ENCODE measurements around the gene TRPV4. TPM values are rescaled to one million over a fixed set of nuclear protein-coding genes. Genes with fewer than 3 reads are reported as not detected.
A peak's percentile ranks its signal among the peaks of the same experiment; 100 is the strongest.

TRPV4 gene
- total RNA-seq, 1 experiment from 2014 or later = 2.9 TPM

- TF ChIP-seq PRDM15 (CRISPR knock-in tag; IDR thresholded peaks at IDR 0.05) = no peak
- TF ChIP-seq ATF3 (CRISPR knock-in tag; conservative IDR thresholded peaks at IDR 0.05) = no peak
These were observed 18.0 kb downstream of the TRPV4 start (continued) for GRCh38 chr12:109815225-109815624.

- DNase-seq (ENCODE audit: low spot score) (no peak), ATAC-seq (no peak)
- CTCF ChIA-PET = interaction anchor here (1.1 to 1.9 kb wide), 4 partner anchors 9 to 39 kb away, joined by 3 to 5 read pairs (median 4); no protein-coding TSS in a partner anchor
- POLR2A ChIA-PET = no interaction called here
- no peaks in the 10 kb centered on the region for H3K4me1 Mint-ChIP-seq
- H3K9me3 Mint-ChIP-seq = no peaks in the 10 kb centered on the region
- no peaks in the 10 kb centered on the region for H3K27me3 Mint-ChIP-seq (ENCODE audit: low read depth)
- no peaks in the 10 kb centered on the region for H3K36me3 Mint-ChIP-seq
- H3K4me3 Mint-ChIP-seq = no peak overlapping the region
- TF ChIP-seq RELA (CRISPR knock-in tag; IDR thresholded peaks at IDR 0.05; ENCODE audit: borderline replicate concordance) (no peak), ZNF121 (CRISPR knock-in tag; IDR thresholded peaks at IDR 0.05) (no peak), E2F4 (CRISPR knock-in tag; IDR thresholded peaks at IDR 0.05; ENCODE audit: borderline replicate concordance, low read depth) (no peak)
- H3K27ac Mint-ChIP-seq = no peak overlapping the region
These were observed 18.5 kb downstream of the TRPV4 start for GRCh38 chr12:109814600-109815150.

- DNase-seq (ENCODE audit: low spot score) (no peak), ATAC-seq (no peak)
- Mint-ChIP-seq H3K36me3 (no peaks in the 10 kb centered on the region), H3K9me3 (no peaks in the 10 kb centered on the region), H3K4me3 (no peak overlapping the region), H3K27me3 (ENCODE audit: low read depth) (no peaks in the 10 kb centered on the region), H3K27ac (no peak overlapping the region), H3K4me1 (no peaks in the 10 kb centered on the region)
- TF ChIP-seq ZNF317 (CRISPR knock-in tag; IDR thresholded peaks at IDR 0.05; ENCODE audit: borderline replicate concordance, low read depth) (peak; percentile 49; the same call in 1 of the 2 replicates), GRHL2 (CRISPR knock-in tag; IDR thresholded peaks at IDR 0.05; ENCODE audit: insufficient replicate concordance, severe bottlenecking) (no peak), RELA (CRISPR knock-in tag; IDR thresholded peaks at IDR 0.05; ENCODE audit: borderline replicate concordance) (no peak), ATF6 (CRISPR knock-in tag; IDR thresholded peaks at IDR 0.05) (no peak)
- ChIA-PET POLR2A (no interaction called here), CTCF (interaction anchor here (1.5 to 1.9 kb wide), 2 partner anchors 31 to 39 kb away, joined by 5 read pairs; no protein-coding TSS in a partner anchor)
These were observed 19.3 kb downstream of the TRPV4 start for GRCh38 chr12:109813810-109814416.

GRCh38 chr12:109811624-109811995, 21.6 kb downstream of the TRPV4 start:
- Mint-ChIP-seq H3K27ac (no peak overlapping the region), H3K36me3 (no peaks in the 10 kb centered on the region), H3K27me3 (ENCODE audit: low read depth) (no peaks in the 10 kb centered on the region), H3K4me3 (no peak overlapping the region), H3K9me3 (no peaks in the 10 kb centered on the region), H3K4me1 (no peaks in the 10 kb centered on the region)
- DNase-seq (ENCODE audit: low spot score) (no peak), ATAC-seq (peak; percentile 38; the same call in 1 of the 2 replicates)
- ChIA-PET CTCF (interaction anchor here (1.1 to 1.7 kb wide), 2 partner anchors 34 kb away, joined by 6 to 8 read pairs; no protein-coding TSS in a partner anchor), POLR2A (no interaction called here)
- TF ChIP-seq ZNF219 (CRISPR knock-in tag; IDR thresholded peaks at IDR 0.05; ENCODE audit: borderline replicate concordance) = no peak
- TF ChIP-seq ARID4B (CRISPR knock-in tag; IDR thresholded peaks at IDR 0.05; ENCODE audit: borderline replicate concordance) = no peak
- TF ChIP-seq ZNF512 (CRISPR knock-in tag; IDR thresholded peaks at IDR 0.05; ENCODE audit: borderline replicate concordance) = no peak
- no peak for TF ChIP-seq HMGA2 (CRISPR knock-in tag; IDR thresholded peaks at IDR 0.05)
- TF ChIP-seq E2F1 (CRISPR knock-in tag; IDR thresholded peaks at IDR 0.05) = no peak
